Measurements from ENCODE around the gene TIMP2. TPM values are rescaled to one million over a fixed set of nuclear protein-coding genes. Genes with fewer than 3 reads are reported as not detected.

TIMP2 gene
- total RNA-seq, 1 donor from 2014 or later, result 109 TPM

DNA sequence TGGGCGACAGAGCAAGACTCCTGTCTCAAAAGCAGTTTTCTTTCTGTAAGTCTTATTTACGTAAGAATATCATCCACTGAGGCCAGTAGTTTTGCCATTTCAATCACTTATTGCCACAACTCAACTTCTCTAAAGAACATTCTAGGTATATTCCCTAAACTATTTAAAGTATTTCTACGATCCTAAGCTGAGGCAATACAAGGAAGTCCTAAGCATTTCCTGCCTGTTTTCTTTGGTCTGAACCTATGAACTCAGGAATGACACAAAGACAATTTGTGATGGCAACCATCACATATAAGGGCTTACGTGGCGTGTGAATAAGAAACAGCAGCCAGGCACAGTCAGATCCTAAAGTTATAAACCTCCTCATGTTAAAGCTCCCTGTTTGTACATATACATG, 98.8 kb downstream of the TIMP2 start:
- Mint-ChIP-seq H3K27ac (no peak overlapping the region), H3K9me3 (no peaks in the 10 kb centered on the region), H3K27me3 (ENCODE audit: low read depth) (no peaks in the 10 kb centered on the region), H3K4me1 (no peaks in the 10 kb centered on the region), H3K4me3 (no peak overlapping the region), H3K36me3 (peaks cover 53% of the 10 kb centered on the region)
- TF ChIP-seq, protein P1, sequence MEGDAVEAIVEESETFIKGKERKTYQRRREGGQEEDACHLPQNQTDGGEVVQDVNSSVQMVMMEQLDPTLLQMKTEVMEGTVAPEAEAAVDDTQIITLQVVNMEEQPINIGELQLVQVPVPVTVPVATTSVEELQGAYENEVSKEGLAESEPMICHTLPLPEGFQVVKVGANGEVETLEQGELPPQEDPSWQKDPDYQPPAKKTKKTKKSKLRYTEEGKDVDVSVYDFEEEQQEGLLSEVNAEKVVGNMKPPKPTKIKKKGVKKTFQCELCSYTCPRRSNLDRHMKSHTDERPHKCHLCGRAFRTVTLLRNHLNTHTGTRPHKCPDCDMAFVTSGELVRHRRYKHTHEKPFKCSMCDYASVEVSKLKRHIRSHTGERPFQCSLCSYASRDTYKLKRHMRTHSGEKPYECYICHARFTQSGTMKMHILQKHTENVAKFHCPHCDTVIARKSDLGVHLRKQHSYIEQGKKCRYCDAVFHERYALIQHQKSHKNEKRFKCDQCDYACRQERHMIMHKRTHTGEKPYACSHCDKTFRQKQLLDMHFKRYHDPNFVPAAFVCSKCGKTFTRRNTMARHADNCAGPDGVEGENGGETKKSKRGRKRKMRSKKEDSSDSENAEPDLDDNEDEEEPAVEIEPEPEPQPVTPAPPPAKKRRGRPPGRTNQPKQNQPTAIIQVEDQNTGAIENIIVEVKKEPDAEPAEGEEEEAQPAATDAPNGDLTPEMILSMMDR (IDR thresholded peaks at IDR 0.05; ENCODE audit: unreplicated experiment), result no peak
- no peak for DNase-seq (ENCODE audit: low spot score in 2 of 2, unreplicated experiment in 2 of 2)

DNA sequence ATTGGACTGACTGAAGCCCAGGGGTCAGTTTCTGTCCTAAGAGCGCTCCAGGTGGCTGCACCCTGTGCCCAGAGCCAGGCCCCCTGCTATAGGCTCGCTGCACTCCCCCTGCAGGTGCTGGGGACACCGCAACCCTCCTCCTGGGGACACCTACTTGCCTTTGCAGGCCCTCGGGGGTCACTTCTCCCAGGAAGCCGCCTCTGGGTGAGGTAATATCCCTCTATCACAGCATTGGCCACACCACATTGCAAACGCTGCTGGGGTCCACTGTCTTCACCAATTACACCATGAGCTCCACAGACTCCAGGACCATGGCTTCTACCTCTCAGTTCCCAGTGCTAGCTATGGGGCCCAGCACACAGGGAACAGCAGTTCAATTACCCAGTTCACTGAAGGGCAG, 99.5 kb downstream of the TIMP2 start:
- no peak overlapping the region for H3K4me3 Mint-ChIP-seq
- DNase-seq (ENCODE audit: low spot score in 2 of 2, unreplicated experiment in 2 of 2), result no peak
- H3K4me1 Mint-ChIP-seq, result no peaks in the 10 kb centered on the region
- TF ChIP-seq, protein P1 (IDR thresholded peaks at IDR 0.05; ENCODE audit: unreplicated experiment), result no peak
- no peak overlapping the region for H3K27ac Mint-ChIP-seq
- H3K27me3 Mint-ChIP-seq (ENCODE audit: low read depth), result no peaks in the 10 kb centered on the region
- H3K36me3 Mint-ChIP-seq, result peaks cover 57% of the 10 kb centered on the region
- H3K9me3 Mint-ChIP-seq, result no peaks in the 10 kb centered on the region

GRCh38 chr17:78824240-78824639, 100.9 kb downstream of the TIMP2 start:
- Mint-ChIP-seq H3K36me3 (peaks cover 58% of the 10 kb centered on the region), H3K4me1 (no peaks in the 10 kb centered on the region), H3K4me3 (no peak overlapping the region), H3K9me3 (no peaks in the 10 kb centered on the region), H3K27me3 (ENCODE audit: low read depth) (no peaks in the 10 kb centered on the region), H3K27ac (no peak overlapping the region)
- TF ChIP-seq, protein P1 (IDR thresholded peaks at IDR 0.05; ENCODE audit: unreplicated experiment), result no peak
- no peak for DNase-seq (ENCODE audit: low spot score in 2 of 2, unreplicated experiment in 2 of 2)

DNA sequence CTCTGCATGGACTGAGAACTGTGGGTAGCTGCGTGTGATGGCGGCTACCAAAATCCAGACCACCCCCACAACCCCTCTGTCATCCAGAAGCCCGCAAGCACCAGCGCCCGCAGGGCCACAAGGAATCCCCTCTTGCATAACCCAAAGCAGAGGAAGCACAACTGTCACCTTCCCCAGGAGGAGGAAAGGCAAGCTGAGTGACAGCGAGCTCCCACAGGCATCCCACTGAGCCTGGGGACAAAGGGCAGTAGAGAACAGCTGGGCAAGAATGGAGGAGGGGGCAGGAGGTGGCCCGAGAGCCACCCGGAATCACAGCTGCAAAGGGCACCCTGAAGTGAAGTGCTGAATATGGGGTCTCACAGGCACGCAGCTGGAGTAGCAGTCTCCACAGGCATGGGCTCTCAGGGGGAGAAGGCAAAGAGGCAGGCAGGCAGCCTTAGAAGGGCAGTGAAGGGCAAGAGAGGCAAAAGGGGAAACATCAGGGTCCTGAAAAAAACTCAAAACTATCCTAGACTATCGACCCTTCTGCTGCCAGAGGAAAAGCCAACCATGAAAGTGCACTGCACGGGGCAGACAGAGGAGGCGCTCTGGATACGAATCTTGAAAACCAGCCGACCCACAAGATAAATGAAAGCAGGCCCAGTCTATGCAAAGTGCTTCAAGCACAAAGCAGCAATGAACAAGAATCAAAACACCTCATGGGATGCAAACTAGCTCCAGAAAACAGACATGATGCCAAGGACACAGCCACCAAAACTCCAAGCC, 101.7 kb downstream of the TIMP2 start:
- Mint-ChIP-seq H3K4me1 (no peaks in the 10 kb centered on the region), H3K27ac (no peak overlapping the region), H3K9me3 (no peaks in the 10 kb centered on the region), H3K27me3 (ENCODE audit: low read depth) (no peaks in the 10 kb centered on the region), H3K36me3 (peaks cover 63% of the 10 kb centered on the region), H3K4me3 (no peak overlapping the region)
- TF ChIP-seq, protein P1 (IDR thresholded peaks at IDR 0.05; ENCODE audit: unreplicated experiment), result peak; percentile 32
- no peak for DNase-seq (ENCODE audit: low spot score in 2 of 2, unreplicated experiment in 2 of 2)

- DNase-seq (ENCODE audit: low spot score in 2 of 2, unreplicated experiment in 2 of 2), result no peak
- Mint-ChIP-seq H3K27ac (no peak overlapping the region), H3K27me3 (ENCODE audit: low read depth) (no peaks in the 10 kb centered on the region), H3K4me1 (no peaks in the 10 kb centered on the region), H3K9me3 (no peaks in the 10 kb centered on the region), H3K4me3 (no peak overlapping the region), H3K36me3 (peaks cover 57% of the 10 kb centered on the region)
- TF ChIP-seq, protein P1 (IDR thresholded peaks at IDR 0.05; ENCODE audit: unreplicated experiment), result no peak
These were observed 102.6 kb downstream of the TIMP2 start for GRCh38 chr17:78822552-78822951.
